Measurements from ENCODE around the gene CDC37L1. TPM values are rescaled to one million over a fixed set of nuclear protein-coding genes. Genes with fewer than 3 reads are reported as not detected.

Gene CDC37L1
- polyA plus RNA-seq, 4 donors = 5.6 to 16.0 (median 8.4) TPM

- Histone ChIP-seq H3K27ac (ENCODE audit: low read depth in 1 of 3, low read length in 2 of 3) (no peak overlapping the region), H3K4me1 (ENCODE audit: control insufficient read depth in 3 of 3, insufficient read depth in 2 of 3, low read depth in 1 of 3, low read length in 2 of 3) (no peaks in the 10 kb centered on the region), H3K4me3 (ENCODE audit: low read depth in 1 of 3, low read length in 3 of 3) (no peak overlapping the region), H3K36me3 (ENCODE audit: control insufficient read depth in 3 of 3, insufficient read depth in 2 of 3, low read depth in 1 of 3, low read length in 3 of 3) (peaks cover 0 to 32% (median 4%) of the 10 kb centered on the region in 3 donors), H3K27me3 (ENCODE audit: control insufficient read depth in 3 of 3, insufficient read depth in 3 of 3, low read length in 3 of 3) (no peaks in the 10 kb centered on the region), H3K9me3 (ENCODE audit: control insufficient read depth in 2 of 2, insufficient read depth in 1 of 2, low read depth in 1 of 2, low read length in 1 of 2) (no peaks in the 10 kb centered on the region)
- 70 to 81% (median 78%) methylated on average over 7 of the region's 7 CpGs for WGBS, 3 donors
- FAIRE-seq = no peak
- no peak for DNase-seq
Measured at GRCh38 chr9:4725706-4726442, 46.5 kb downstream of the CDC37L1 start.

- Histone ChIP-seq H3K27ac (ENCODE audit: low read depth in 1 of 3, low read length in 2 of 3) (no peak overlapping the region), H3K4me3 (ENCODE audit: low read depth in 1 of 3, low read length in 3 of 3) (no peak overlapping the region), H3K27me3 (ENCODE audit: control insufficient read depth in 3 of 3, insufficient read depth in 3 of 3, low read length in 3 of 3) (no peaks in the 10 kb centered on the region), H3K4me1 (ENCODE audit: control insufficient read depth in 3 of 3, insufficient read depth in 2 of 3, low read depth in 1 of 3, low read length in 2 of 3) (no peaks in the 10 kb centered on the region), H3K36me3 (ENCODE audit: control insufficient read depth in 3 of 3, insufficient read depth in 2 of 3, low read depth in 1 of 3, low read length in 3 of 3) (peaks cover 0 to 21% (median under 1%) of the 10 kb centered on the region in 3 donors), H3K9me3 (ENCODE audit: control insufficient read depth in 2 of 2, insufficient read depth in 1 of 2, low read depth in 1 of 2, low read length in 1 of 2) (no peaks in the 10 kb centered on the region)
- DNase-seq = no peak
- FAIRE-seq = no peak
- 22 to 42% (median 27%) methylated on average over 1 of the region's 1 CpG for WGBS, 3 donors
Measured at GRCh38 chr9:4727593-4727992, 48.2 kb downstream of the CDC37L1 start.

GRCh38 chr9:4732890-4733289, 53.5 kb downstream of the CDC37L1 start:
- Histone ChIP-seq H3K9me3 (ENCODE audit: control insufficient read depth in 2 of 2, insufficient read depth in 1 of 2, low read depth in 1 of 2, low read length in 1 of 2) (no peaks in the 10 kb centered on the region), H3K27ac (ENCODE audit: low read depth in 1 of 3, low read length in 2 of 3) (no peak overlapping the region), H3K4me1 (ENCODE audit: control insufficient read depth in 3 of 3, insufficient read depth in 2 of 3, low read depth in 1 of 3, low read length in 2 of 3) (peaks cover 0 to 4% (median 2%) of the 10 kb centered on the region in 3 donors), H3K4me3 (ENCODE audit: low read depth in 1 of 3, low read length in 3 of 3) (no peak overlapping the region), H3K36me3 (ENCODE audit: control insufficient read depth in 3 of 3, insufficient read depth in 2 of 3, low read depth in 1 of 3, low read length in 3 of 3) (peaks cover 0 to 21% (median 0%) of the 10 kb centered on the region in 3 donors), H3K27me3 (ENCODE audit: control insufficient read depth in 3 of 3, insufficient read depth in 3 of 3, low read length in 3 of 3) (no peaks in the 10 kb centered on the region)
- no peak for DNase-seq
- FAIRE-seq = no peak
- WGBS, 3 donors = 93 to 100% (median 100%) methylated on average over 1 of the region's 1 CpG

GRCh38 chr9:4734150-4734549, 54.8 kb downstream of the CDC37L1 start:
- Histone ChIP-seq H3K4me3 (ENCODE audit: low read depth in 1 of 3, low read length in 3 of 3) (no peak overlapping the region), H3K27ac (ENCODE audit: low read depth in 1 of 3, low read length in 2 of 3) (no peak overlapping the region), H3K9me3 (ENCODE audit: control insufficient read depth in 2 of 2, insufficient read depth in 1 of 2, low read depth in 1 of 2, low read length in 1 of 2) (no peaks in the 10 kb centered on the region), H3K4me1 (ENCODE audit: control insufficient read depth in 3 of 3, insufficient read depth in 2 of 3, low read depth in 1 of 3, low read length in 2 of 3) (peaks cover 2 to 6% (median 4%) of the 10 kb centered on the region in 3 donors), H3K27me3 (ENCODE audit: control insufficient read depth in 3 of 3, insufficient read depth in 3 of 3, low read length in 3 of 3) (no peaks in the 10 kb centered on the region), H3K36me3 (ENCODE audit: control insufficient read depth in 3 of 3, insufficient read depth in 2 of 3, low read depth in 1 of 3, low read length in 3 of 3) (peaks cover 0 to 18% (median 0%) of the 10 kb centered on the region in 3 donors)
- FAIRE-seq (no peak), DNase-seq (no peak)
- 73 to 93% (median 80%) methylated on average over 2 of the region's 2 CpGs for WGBS, 3 donors

- H3K27me3 ChIP-seq (ENCODE audit: control insufficient read depth in 3 of 3, insufficient read depth in 3 of 3, low read length in 3 of 3) = no peaks in the 10 kb centered on the region
- peak overlapping the region; percentile 53 to 95 (median 68) for H3K27ac ChIP-seq (ENCODE audit: low read depth in 1 of 3, low read length in 2 of 3)
- DNase-seq (peak; percentile 45 to 52), FAIRE-seq (no peak)
- no peaks in the 10 kb centered on the region for H3K9me3 ChIP-seq (ENCODE audit: control insufficient read depth in 2 of 2, insufficient read depth in 1 of 2, low read depth in 1 of 2, low read length in 1 of 2)
- 16 to 66% (median 43%) methylated on average over 19 of the region's 19 CpGs for WGBS, 3 donors
- peaks cover 2 to 7% (median 4%) of the 10 kb centered on the region in 3 donors for H3K4me1 ChIP-seq (ENCODE audit: control insufficient read depth in 3 of 3, insufficient read depth in 2 of 3, low read depth in 1 of 3, low read length in 2 of 3)
- peaks cover 0 to 10% (median 0%) of the 10 kb centered on the region in 3 donors for H3K36me3 ChIP-seq (ENCODE audit: control insufficient read depth in 3 of 3, insufficient read depth in 2 of 3, low read depth in 1 of 3, low read length in 3 of 3)
- peak overlapping the region; percentile 7 to 92 (median 92) for H3K4me3 ChIP-seq (ENCODE audit: low read depth in 1 of 3, low read length in 3 of 3)
Measured at GRCh38 chr9:4738866-4739586, 59.7 kb downstream of the CDC37L1 start.

- H3K9me3 ChIP-seq (ENCODE audit: control insufficient read depth in 2 of 2, insufficient read depth in 1 of 2, low read depth in 1 of 2, low read length in 1 of 2) = no peaks in the 10 kb centered on the region
- DNase-seq = peak; percentile 35 to 38
- no peak for FAIRE-seq
- peaks cover 0 to 7% (median 3%) of the 10 kb centered on the region in 3 donors for H3K4me1 ChIP-seq (ENCODE audit: control insufficient read depth in 3 of 3, insufficient read depth in 2 of 3, low read depth in 1 of 3, low read length in 2 of 3)
- 7 to 35% (median 18%) methylated on average over 26 of the region's 26 CpGs for WGBS, 3 donors
- peak overlapping the region; percentile 95 to 99 (median 97) for H3K27ac ChIP-seq (ENCODE audit: low read depth in 1 of 3, low read length in 2 of 3)
- no peaks in the 10 kb centered on the region for H3K27me3 ChIP-seq (ENCODE audit: control insufficient read depth in 3 of 3, insufficient read depth in 3 of 3, low read length in 3 of 3)
- H3K36me3 ChIP-seq (ENCODE audit: control insufficient read depth in 3 of 3, insufficient read depth in 2 of 3, low read depth in 1 of 3, low read length in 3 of 3) = peaks cover 0 to 10% (median 0%) of the 10 kb centered on the region in 3 donors
- H3K4me3 ChIP-seq (ENCODE audit: low read depth in 1 of 3, low read length in 3 of 3) = peak overlapping the region; percentile 79 to 92 (median 92)
Measured at GRCh38 chr9:4739587-4740387, 60.4 kb downstream of the CDC37L1 start.

GRCh38 chr9:4740388-4740637, 60.9 kb downstream of the CDC37L1 start:
- WGBS, 3 donors = 0 to 2% (median 1%) methylated on average over 4 of the region's 4 CpGs
- H3K36me3 ChIP-seq (ENCODE audit: control insufficient read depth in 3 of 3, insufficient read depth in 2 of 3, low read depth in 1 of 3, low read length in 3 of 3) = peaks cover 0 to 10% (median 0%) of the 10 kb centered on the region in 3 donors
- no peaks in the 10 kb centered on the region for H3K27me3 ChIP-seq (ENCODE audit: control insufficient read depth in 3 of 3, insufficient read depth in 3 of 3, low read length in 3 of 3)
- H3K4me1 ChIP-seq (ENCODE audit: control insufficient read depth in 3 of 3, insufficient read depth in 2 of 3, low read depth in 1 of 3, low read length in 2 of 3) = peaks cover 0 to 7% (median 2%) of the 10 kb centered on the region in 3 donors
- H3K27ac ChIP-seq (ENCODE audit: low read depth in 1 of 3, low read length in 2 of 3) = peak overlapping the region; percentile 95 to 99 (median 97)
- H3K9me3 ChIP-seq (ENCODE audit: control insufficient read depth in 2 of 2, insufficient read depth in 1 of 2, low read depth in 1 of 2, low read length in 1 of 2) = no peaks in the 10 kb centered on the region
- H3K4me3 ChIP-seq (ENCODE audit: low read depth in 1 of 3, low read length in 3 of 3) = peak overlapping the region; percentile 79 to 92 (median 92)
- FAIRE-seq (no peak), DNase-seq (peak in 1 of 2 donors; percentile 82)

Data from small intestine (tissue), 7 donors.